Fibroblast of skin of back (primary cell): Measurements from ENCODE around the gene ZNF106.
A peak's percentile ranks its signal among the peaks of the same experiment; 100 is the strongest.

Experiments
- DNase-seq: peaks from one replicate; pipeline ENCODE4 v3.0.0-alpha.2; 2013

Gene ZNF106

GRCh38 chr15:42404461-42405235 is 86.3 kb downstream of the ZNF106 start:
- DNase-seq = no peak

GRCh38 chr15:42403389-42403788 is 87.6 kb downstream of the ZNF106 start:
- DNase-seq = no peak

- no peak for DNase-seq
Measured at GRCh38 chr15:42402455-42403205, 88.3 kb downstream of the ZNF106 start.

- DNase-seq = no peak
Measured at GRCh38 chr15:42401544-42402454, 89.1 kb downstream of the ZNF106 start.

- DNase-seq = no peak
Measured at GRCh38 chr15:42395838-42396237, 95.1 kb downstream of the ZNF106 start.

GRCh38 chr15:42394106-42394505 is 96.8 kb downstream of the ZNF106 start:
- DNase-seq = no peak

- DNase-seq = no peak
Measured at GRCh38 chr15:42392309-42393024, 98.5 kb downstream of the ZNF106 start.

- no peak for DNase-seq
Measured at GRCh38 chr15:42387603-42388002, 103.3 kb downstream of the ZNF106 start.

- DNase-seq = no peak
Measured at GRCh38 chr15:42385980-42386700, 104.8 kb downstream of the ZNF106 start.

- DNase-seq = peak; percentile 43
Measured at GRCh38 chr15:42385206-42385979, 105.5 kb downstream of the ZNF106 start.

GRCh38 chr15:42384597-42384996 is 106.3 kb downstream of the ZNF106 start:
- DNase-seq = no peak

GRCh38 chr15:42378011-42378410 is 112.9 kb downstream of the ZNF106 start:
- DNase-seq = no peak

GRCh38 chr15:42375941-42376340 is 115.0 kb downstream of the ZNF106 start:
- DNase-seq = no peak

GRCh38 chr15:42375252-42375651 is 115.7 kb downstream of the ZNF106 start:
- no peak for DNase-seq

GRCh38 chr15:42374810-42375209 is 116.1 kb downstream of the ZNF106 start:
- DNase-seq = no peak

- DNase-seq = no peak
Measured at GRCh38 chr15:42373936-42374335, 117.0 kb downstream of the ZNF106 start.

GRCh38 chr15:42373274-42373673 is 117.7 kb downstream of the ZNF106 start:
- no peak for DNase-seq

- DNase-seq = peak; percentile 22
Measured at GRCh38 chr15:42371096-42371495, 119.8 kb downstream of the ZNF106 start.

- DNase-seq = no peak
Measured at GRCh38 chr15:42368096-42368495, 122.8 kb downstream of the ZNF106 start.

GRCh38 chr15:42367041-42367440 is 123.9 kb downstream of the ZNF106 start:
- DNase-seq = no peak
